22Rv1 (cell line): ENCODE measurements around the gene OCA2.

Experiments
- CTCF ChIP-seq: fragments of 450-650 bp; IDR thresholded peaks from 2 replicates; pipeline ENCODE4 v1.5.1; 2017; ENCODE audit warnings: mild to moderate bottlenecking
- ZFX ChIP-seq: fragments of 450-650 bp; IDR thresholded peaks from 2 replicates; pipeline ENCODE4 v1.6.1; 2017; ENCODE audit warnings: antibody characterized with exemption, borderline replicate concordance

GRCh38 chr15:27734785-27735495, 364.2 kb downstream of the OCA2 start:
- TF ChIP-seq CTCF (no peak), ZFX (no peak)
